HG02973 (cell line): Measurements from ENCODE around the gene HPS3.

Source experiments
- ATAC-seq: cut with Tn5 transposase; IDR thresholded peaks from one replicate; pipeline ENCODE4 v1.9.1; 2021; ENCODE audit warnings: moderate library complexity; ENCODE audit not compliant: unreplicated experiment

The HPS3 gene

DNA sequence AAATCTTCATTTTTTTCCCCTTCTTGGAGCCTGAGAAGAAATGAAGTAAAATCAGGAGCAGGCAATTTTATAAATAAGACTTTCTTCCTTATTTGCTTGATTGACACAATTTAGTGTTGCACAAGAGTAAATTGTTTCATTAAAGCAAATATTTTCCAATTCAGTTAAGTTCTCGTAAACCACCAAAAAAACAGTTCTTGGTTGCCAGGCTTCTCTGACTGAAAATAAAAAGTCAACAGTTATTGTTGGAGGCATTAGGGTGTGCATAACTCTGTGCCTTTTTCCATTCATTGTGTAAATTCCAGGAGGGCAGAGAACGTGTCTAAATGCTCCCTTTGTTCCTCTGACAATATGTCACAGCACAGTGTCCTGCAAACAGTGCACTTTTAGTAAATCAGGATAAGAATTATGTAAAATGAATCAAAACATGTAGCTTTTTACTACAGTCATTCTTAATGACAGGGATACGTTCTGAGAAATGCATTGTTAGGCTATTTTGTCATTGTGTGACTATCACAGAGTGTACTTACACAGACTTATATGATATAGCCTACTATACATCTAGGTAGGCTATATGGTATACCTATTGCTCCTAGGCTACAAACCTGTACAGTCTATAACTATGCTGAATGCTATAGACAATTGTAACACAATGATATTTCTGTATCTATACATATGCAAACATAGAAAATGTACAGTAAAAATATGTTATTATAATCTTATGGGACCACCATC, 92.5 kb downstream of the HPS3 start, which contains the start of gene CP:
Gene CP (minus strand): TSS at position 47 of the 735 bp plus-strand sequence. CDS start 37 bp downstream, at position 10.
- ATAC-seq = no peak
